ENCODE results near the gene ABHD10. TPM values are rescaled to one million over a fixed set of nuclear protein-coding genes. Genes with fewer than 3 reads are reported as not detected.

The ABHD10 gene
- total and polyA plus RNA-seq, 10 of the 15 experiments (the other 5 are each of a cell fraction or from before 2014, with no cell fraction given), result 12.3 to 51.0 (median 28.9) TPM

- DNase-seq (ENCODE audit: low read depth, low spot score) (no peak), ATAC-seq (no peak), FAIRE-seq (no peak)
- intact Hi-C loops (cut with micrococcal nuclease; ENCODE audit: unreplicated experiment) (no loop called here), in situ Hi-C loops (cut with MboI) (loop anchor here (10.0 kb wide), 1 partner anchor 401 kb away; no protein-coding TSS in a partner anchor)
- no peaks in the 10 kb centered on the region for H3K27me3 ChIP-seq (replicated peaks in 1 of 2; ENCODE audit: control insufficient read depth in 2 of 2, insufficient read depth in 2 of 2, low read length in 1 of 2)
- no peaks in the 10 kb centered on the region for H3K9me3 ChIP-seq (replicated peaks; ENCODE audit: control insufficient read depth, insufficient read depth, low read length)
- H3K79me2 ChIP-seq (ENCODE audit: control insufficient read depth, insufficient read depth, low read length), result peaks cover 22% of the 10 kb centered on the region
- H4K20me1 ChIP-seq (ENCODE audit: control insufficient read depth, insufficient read depth), result no peaks in the 10 kb centered on the region
- no peak overlapping the region for H3K27ac ChIP-seq (ENCODE audit: control insufficient read depth, insufficient read depth)
- no peaks in the 10 kb centered on the region for H3K36me3 ChIP-seq (ENCODE audit: control insufficient read depth in 2 of 2, insufficient read depth in 2 of 2, low read length in 1 of 2)
- ChIA-PET CTCF (interaction anchor here (0.6 to 7.1 kb wide), 6 partner anchors 9 to 259 kb away, joined by 3 to 80 read pairs (median 24); no protein-coding TSS in a partner anchor), RAD21 (ENCODE audit: unreplicated experiment) (no interaction called here), SMC1A (ENCODE audit: uncharacterized antibody, unreplicated experiment) (interaction anchor here (0.7 to 1.9 kb wide), 3 partner anchors 37 to 307 kb away, joined by 3 to 4 read pairs (median 3); no protein-coding TSS in a partner anchor), POLR2A (no interaction called here)
- peaks cover 5% of the 10 kb centered on the region for H3K4me1 ChIP-seq (ENCODE audit: control insufficient read depth, insufficient read depth, low read length)
- H3K9ac ChIP-seq (ENCODE audit: control insufficient read depth, insufficient read depth, low read length), result no peak overlapping the region
- BruUV-seq (replicated peaks), result no TSS peak
- no peak for TF ChIP-seq FOXK2 (IDR thresholded peaks at IDR 0.05)
- no peak for TF ChIP-seq MYB (IDR thresholded peaks at IDR 0.05; ENCODE audit: borderline replicate concordance, low read depth, low read length)
- no peak for TF ChIP-seq KDM1A (IDR thresholded peaks at IDR 0.05; ENCODE audit: borderline replicate concordance)
- TF ChIP-seq SRF (IDR thresholded peaks at IDR 0.05; ENCODE audit: low read depth in 2 of 2, low read length in 2 of 2), result no peak
- TF ChIP-seq MEF2B (IDR thresholded peaks at IDR 0.05; ENCODE audit: partially characterized antibody, poor library complexity, severe bottlenecking), result no peak
- TF ChIP-seq MYC (IDR thresholded peaks at IDR 0.05; ENCODE audit: insufficient read depth, insufficient read length, insufficient replicate concordance, low read length, severe bottlenecking), result no peak
- no peak for TF ChIP-seq ZNF274 (IDR thresholded peaks at IDR 0.05; ENCODE audit: insufficient read depth, insufficient read length)
- TF ChIP-seq NFYB (IDR thresholded peaks at IDR 0.05; ENCODE audit: insufficient read depth, low read depth, low read length), result no peak
- no peak for TF ChIP-seq SREBF2 (IDR thresholded peaks at IDR 0.05; ENCODE audit: low read length)
- TF ChIP-seq CBX3 (IDR thresholded peaks at IDR 0.05; ENCODE audit: borderline replicate concordance, low read depth), result no peak
- TF ChIP-seq IKZF1 (conservative IDR thresholded peaks at IDR 0.05), result no peak
- no peak for TF ChIP-seq ZBED1 (IDR thresholded peaks at IDR 0.05; ENCODE audit: borderline replicate concordance)
- no peak for TF ChIP-seq SMC3 (IDR thresholded peaks at IDR 0.05; ENCODE audit: borderline replicate concordance, low read length)
- TF ChIP-seq GATAD2B (conservative IDR thresholded peaks at IDR 0.05; ENCODE audit: low read depth), result no peak
- TF ChIP-seq ATF2 (IDR thresholded peaks at IDR 0.05; ENCODE audit: low read length), result no peak
- no peak for TF ChIP-seq CTCF (IDR thresholded peaks at IDR 0.05 in 2 of 3, conservative IDR thresholded peaks at IDR 0.05 in 1 of 3; ENCODE audit: control insufficient read depth in 2 of 3, extremely low read depth in 1 of 3, insufficient read depth in 1 of 3, low read depth in 3 of 3, low read length in 3 of 3)
- TF ChIP-seq TAF1 (IDR thresholded peaks at IDR 0.05; ENCODE audit: borderline replicate concordance, low read depth, low read length), result no peak
- no peak overlapping the region for H3K4me3 ChIP-seq
- no peak overlapping the region for H2AFZ ChIP-seq (ENCODE audit: control insufficient read depth, low read depth, low read length)
- no peak overlapping the region for H3K4me2 ChIP-seq (ENCODE audit: control insufficient read depth, insufficient read depth)
- WGBS (ENCODE audit: insufficient coverage, insufficient replicate concordance, low lambda C conversion rate, missing lambda C conversion rate), result 48% methylated on average over 2 of the region's 2 CpGs
Measured at GRCh38 chr3:111976254-111976653, 2.6 kb upstream of the ABHD10 start.

All from GM12878 (cell line).